HEK293 (cell line): Measurements from ENCODE around the gene RNF31.

Source experiments
- CTCF ChIA-PET: fragments of 350-600 bp; formaldehyde crosslinking; extraction: SDS; loops from one replicate; lab custom pipeline; 2021; ENCODE audit warnings: antibody characterized with exemption; lab: Yijun Ruan, JAX
- POLR2A ChIA-PET: fragments of 300-600 bp; formaldehyde crosslinking; extraction: SDS; loops from one replicate; lab custom pipeline; 2020; ENCODE audit warnings: antibody characterized with exemption, inconsistent platforms; lab: Yijun Ruan, JAX
- H3K27ac ChIP-seq: fragments of 200-500 bp; sonication (Bioruptor generic); 2 replicates; pipeline ENCODE4 v1.5.1; 2014; ENCODE audit warnings: low read depth, low read length, control low read depth, inconsistent platforms; ENCODE audit errors: extremely low read depth
- H3K36me3 ChIP-seq, 2 experiments: fragments of 200-500 bp in 1 of 2; sonication (Bioruptor generic) in 1 of 2; 1 replicate in 1 of 2; 2 replicates in 1 of 2; pipeline ENCODE4 v1.5.1; 2014 to 2017; ENCODE audit warnings: inconsistent platforms in 2 of 2, low read length in 2 of 2; ENCODE audit not compliant: control insufficient read depth in 2 of 2, insufficient read depth in 1 of 2
- H3K4me1 ChIP-seq: fragments of 200-500 bp; sonication (Bioruptor generic); 2 replicates; pipeline ENCODE4 v1.5.1; 2014; ENCODE audit warnings: mild to moderate bottlenecking, low read length, inconsistent platforms; ENCODE audit not compliant: control insufficient read depth, insufficient read depth
- H3K4me3 ChIP-seq: 2 replicates; pipeline ENCODE4 v1.5.1; 2011; ENCODE audit warnings: low read depth, mild to moderate bottlenecking, control low read depth, low read length, moderate library complexity
- H3K9me3 ChIP-seq: fragments of 200-500 bp; sonication (Bioruptor generic); 2 replicates; pipeline ENCODE4 v1.5.1; 2014; ENCODE audit warnings: low read depth, low read length, inconsistent platforms; ENCODE audit not compliant: control insufficient read depth, insufficient read depth
- BCL11B ChIP-seq: fragments of 450-650 bp; formaldehyde crosslinking; IDR thresholded peaks from 2 replicates; pipeline ENCODE4 v1.5.1; 2016; ENCODE audit warnings: low read depth, missing biosample characterization, missing genetic modification characterization
- GLI2 ChIP-seq: fragments of 450-650 bp; formaldehyde crosslinking; IDR thresholded peaks from 2 replicates; pipeline ENCODE4; 2017; ENCODE audit warnings: missing biosample characterization, missing genetic modification characterization, low read depth, borderline replicate concordance
- GLI4 ChIP-seq: fragments of 450-650 bp; formaldehyde crosslinking; IDR thresholded peaks from 2 replicates; pipeline ENCODE4 v1.5.1; 2016; ENCODE audit warnings: missing biosample characterization, missing genetic modification characterization
- KLF10 ChIP-seq: fragments of 450-650 bp; IDR thresholded peaks from 2 replicates; pipeline ENCODE4 v1.5.1; 2018; ENCODE audit warnings: missing biosample characterization, mild to moderate bottlenecking, missing genetic modification characterization
- KLF8 ChIP-seq: fragments of 450-650 bp; formaldehyde crosslinking; IDR thresholded peaks from 2 replicates; pipeline ENCODE4 v1.5.1; 2016; ENCODE audit warnings: missing biosample characterization, missing genetic modification characterization
- SP3 ChIP-seq: fragments of 450-650 bp; formaldehyde crosslinking; IDR thresholded peaks from 2 replicates; pipeline ENCODE4 v1.5.1; 2016; ENCODE audit warnings: missing biosample characterization, missing genetic modification characterization
- ZBTB26 ChIP-seq: fragments of 450-650 bp; formaldehyde crosslinking; optimal IDR thresholded peaks from 2 replicates; pipeline ENCODE3; 2016; ENCODE audit warnings: missing biosample characterization, mild to moderate bottlenecking, missing genetic modification characterization
- ZFP3 ChIP-seq: fragments of 450-650 bp; formaldehyde crosslinking; IDR thresholded peaks from 2 replicates; pipeline ENCODE4 v1.5.1; 2016; ENCODE audit warnings: low read depth, missing biosample characterization, missing genetic modification characterization
- ZFP37 ChIP-seq: fragments of 450-650 bp; formaldehyde crosslinking; IDR thresholded peaks from 2 replicates; pipeline ENCODE4 v1.5.1; 2016; ENCODE audit warnings: missing biosample characterization, missing genetic modification characterization
- ZFP41 ChIP-seq: fragments of 450-650 bp; formaldehyde crosslinking; IDR thresholded peaks from 2 replicates; pipeline ENCODE4 v1.5.1; 2016; ENCODE audit warnings: missing biosample characterization, missing genetic modification characterization, borderline replicate concordance
- ZNF155 ChIP-seq: fragments of 450-650 bp; formaldehyde crosslinking; IDR thresholded peaks from 2 replicates; pipeline ENCODE4 v1.5.1; 2016; ENCODE audit warnings: missing biosample characterization, missing genetic modification characterization
- ZNF16 ChIP-seq: fragments of 450-650 bp; formaldehyde crosslinking; IDR thresholded peaks from 2 replicates; pipeline ENCODE4 v1.5.1; 2016; ENCODE audit warnings: low read depth, missing biosample characterization, missing genetic modification characterization
- ZNF23 ChIP-seq: fragments of 450-650 bp; formaldehyde crosslinking; IDR thresholded peaks from 2 replicates; pipeline ENCODE4 v1.5.1; 2016; ENCODE audit warnings: missing biosample characterization, missing genetic modification characterization, borderline replicate concordance
- ZNF248 ChIP-seq: fragments of 450-650 bp; formaldehyde crosslinking; IDR thresholded peaks from 2 replicates; pipeline ENCODE4 v1.5.1; 2017; ENCODE audit warnings: missing biosample characterization, missing genetic modification characterization
- ZNF26 ChIP-seq: fragments of 450-650 bp; formaldehyde crosslinking; IDR thresholded peaks from 2 replicates; pipeline ENCODE4 v1.5.1; 2016; ENCODE audit warnings: missing biosample characterization, missing genetic modification characterization
- ZNF292 ChIP-seq: fragments of 450-650 bp; formaldehyde crosslinking; IDR thresholded peaks from 2 replicates; pipeline ENCODE4 v1.5.1; 2016; ENCODE audit warnings: low read depth, missing biosample characterization, missing genetic modification characterization, borderline replicate concordance
- ZNF350 ChIP-seq: fragments of 450-650 bp; formaldehyde crosslinking; IDR thresholded peaks from 2 replicates; pipeline ENCODE4 v1.5.0; 2017; ENCODE audit warnings: missing biosample characterization, mild to moderate bottlenecking, missing genetic modification characterization
- ZNF366 ChIP-seq: fragments of 450-650 bp; formaldehyde crosslinking; conservative IDR thresholded peaks from 2 replicates; pipeline ENCODE4 v1.5.1; 2016; ENCODE audit warnings: missing biosample characterization, missing genetic modification characterization
- ZNF416 ChIP-seq: fragments of 450-650 bp; formaldehyde crosslinking; IDR thresholded peaks from 2 replicates; pipeline ENCODE4 v1.5.1; 2016; ENCODE audit warnings: missing biosample characterization, missing genetic modification characterization
- ZNF423 ChIP-seq: fragments of 450-650 bp; formaldehyde crosslinking; IDR thresholded peaks from 2 replicates; pipeline ENCODE4 v1.5.1; 2016; ENCODE audit warnings: missing biosample characterization, missing genetic modification characterization
- ZNF473 ChIP-seq: fragments of 450-650 bp; formaldehyde crosslinking; IDR thresholded peaks from 2 replicates; pipeline ENCODE4 v1.5.1; 2017; ENCODE audit warnings: missing biosample characterization, missing genetic modification characterization
- ZNF571 ChIP-seq: fragments of 450-650 bp; formaldehyde crosslinking; IDR thresholded peaks from 2 replicates; pipeline ENCODE4 v1.5.0; 2017; ENCODE audit warnings: missing biosample characterization, missing genetic modification characterization
- ZNF580 ChIP-seq: fragments of 450-650 bp; formaldehyde crosslinking; IDR thresholded peaks from 2 replicates; pipeline ENCODE4 v1.5.1; 2016; ENCODE audit warnings: missing biosample characterization, missing genetic modification characterization
- ZNF629 ChIP-seq: fragments of 450-650 bp; formaldehyde crosslinking; IDR thresholded peaks from 2 replicates; pipeline ENCODE4 v1.5.1; 2017; ENCODE audit warnings: missing biosample characterization, missing genetic modification characterization
- ZNF707 ChIP-seq: fragments of 450-650 bp; formaldehyde crosslinking; IDR thresholded peaks from 2 replicates; pipeline ENCODE4 v1.5.1; 2016; ENCODE audit warnings: missing biosample characterization, missing genetic modification characterization
- ZNF791 ChIP-seq: fragments of 450-650 bp; formaldehyde crosslinking; IDR thresholded peaks from 2 replicates; pipeline ENCODE4 v1.5.1; 2016; ENCODE audit warnings: missing biosample characterization, missing genetic modification characterization
- TF ChIP-seq, protein P1 (sequence below): fragments of 450-650 bp; formaldehyde crosslinking; IDR thresholded peaks from 2 replicates; pipeline ENCODE4 v1.5.1; 2016; ENCODE audit warnings: missing biosample characterization, missing genetic modification characterization
- TF ChIP-seq, protein P2 (sequence below): fragments of 450-650 bp; formaldehyde crosslinking; IDR thresholded peaks from 2 replicates; pipeline ENCODE4 v1.5.1; 2016; ENCODE audit warnings: missing biosample characterization, missing genetic modification characterization

Gene RNF31

DNA sequence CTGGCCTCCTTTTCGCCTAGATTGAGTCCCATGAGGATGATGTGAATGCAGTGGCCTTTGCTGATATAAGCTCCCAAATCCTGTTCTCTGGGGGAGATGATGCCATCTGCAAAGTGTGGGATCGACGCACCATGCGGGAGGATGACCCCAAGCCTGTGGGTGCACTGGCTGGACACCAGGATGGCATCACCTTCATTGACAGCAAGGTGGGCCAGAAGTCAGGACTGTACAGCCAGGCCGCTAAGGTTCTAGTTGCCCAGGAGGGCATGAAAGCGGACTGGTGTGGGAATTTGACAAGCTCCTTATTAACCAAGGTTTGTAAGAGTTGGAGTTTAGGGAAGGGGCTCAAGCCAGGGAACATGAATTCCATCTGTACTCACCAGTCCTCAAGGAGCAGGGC is 27.6 kb upstream of the RNF31 start:
- ChIA-PET POLR2A (interaction anchor here (8.3 kb wide), 1 partner anchor 19 kb away, joined by 163 read pairs; the partner anchor contains the start of genes EMC9 and PSME1), CTCF (interaction anchor here (1.5 kb wide), 1 partner anchor 10 kb away, joined by 8 read pairs; no protein-coding TSS in a partner anchor)
- no peaks in the 10 kb centered on the region for H3K4me1 ChIP-seq
- peaks cover 10 to 70% of the 10 kb centered on the region in 2 experiments; a peak in 2 of 3 replicates for H3K36me3 ChIP-seq
- no peak overlapping the region for H3K4me3 ChIP-seq
- TF ChIP-seq BCL11B (tag by site-specific recombination) (no peak), GLI4 (no peak), ZNF580 (no peak), KLF8 (tag by site-specific recombination) (no peak), ZNF791 (no peak), ZNF473 (tag by site-specific recombination) (no peak), KLF10 (tag by site-specific recombination) (no peak), ZNF416 (no peak), ZFP41 (tag by site-specific recombination) (no peak), ZNF23 (tag by site-specific recombination) (no peak), ZNF629 (tag by site-specific recombination) (no peak), ZFP3 (tag by site-specific recombination) (no peak), ZNF16 (no peak), ZNF571 (tag by site-specific recombination) (no peak), ZNF292 (tag by site-specific recombination) (no peak), SP3 (tag by site-specific recombination) (no peak), ZNF155 (tag by site-specific recombination) (no peak), ZFP37 (tag by site-specific recombination) (no peak)
- TF ChIP-seq, protein P1, sequence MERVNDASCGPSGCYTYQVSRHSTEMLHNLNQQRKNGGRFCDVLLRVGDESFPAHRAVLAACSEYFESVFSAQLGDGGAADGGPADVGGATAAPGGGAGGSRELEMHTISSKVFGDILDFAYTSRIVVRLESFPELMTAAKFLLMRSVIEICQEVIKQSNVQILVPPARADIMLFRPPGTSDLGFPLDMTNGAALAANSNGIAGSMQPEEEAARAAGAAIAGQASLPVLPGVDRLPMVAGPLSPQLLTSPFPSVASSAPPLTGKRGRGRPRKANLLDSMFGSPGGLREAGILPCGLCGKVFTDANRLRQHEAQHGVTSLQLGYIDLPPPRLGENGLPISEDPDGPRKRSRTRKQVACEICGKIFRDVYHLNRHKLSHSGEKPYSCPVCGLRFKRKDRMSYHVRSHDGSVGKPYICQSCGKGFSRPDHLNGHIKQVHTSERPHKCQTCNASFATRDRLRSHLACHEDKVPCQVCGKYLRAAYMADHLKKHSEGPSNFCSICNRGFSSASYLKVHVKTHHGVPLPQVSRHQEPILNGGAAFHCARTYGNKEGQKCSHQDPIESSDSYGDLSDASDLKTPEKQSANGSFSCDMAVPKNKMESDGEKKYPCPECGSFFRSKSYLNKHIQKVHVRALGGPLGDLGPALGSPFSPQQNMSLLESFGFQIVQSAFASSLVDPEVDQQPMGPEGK (tag by site-specific recombination), result no peak
- TF ChIP-seq, protein P2, sequence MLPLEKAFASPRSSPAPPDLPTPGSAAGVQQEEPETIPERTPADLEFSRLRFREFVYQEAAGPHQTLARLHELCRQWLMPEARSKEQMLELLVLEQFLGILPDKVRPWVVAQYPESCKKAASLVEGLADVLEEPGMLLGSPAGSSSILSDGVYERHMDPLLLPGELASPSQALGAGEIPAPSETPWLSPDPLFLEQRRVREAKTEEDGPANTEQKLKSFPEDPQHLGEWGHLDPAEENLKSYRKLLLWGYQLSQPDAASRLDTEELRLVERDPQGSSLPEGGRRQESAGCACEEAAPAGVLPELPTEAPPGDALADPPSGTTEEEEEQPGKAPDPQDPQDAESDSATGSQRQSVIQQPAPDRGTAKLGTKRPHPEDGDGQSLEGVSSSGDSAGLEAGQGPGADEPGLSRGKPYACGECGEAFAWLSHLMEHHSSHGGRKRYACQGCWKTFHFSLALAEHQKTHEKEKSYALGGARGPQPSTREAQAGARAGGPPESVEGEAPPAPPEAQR (tag by site-specific recombination), result no peak
- TF ChIP-seq, all 188 proteins: peak for 0
- no peaks in the 10 kb centered on the region for H3K9me3 ChIP-seq
- no peak overlapping the region for H3K27ac ChIP-seq

DNA sequence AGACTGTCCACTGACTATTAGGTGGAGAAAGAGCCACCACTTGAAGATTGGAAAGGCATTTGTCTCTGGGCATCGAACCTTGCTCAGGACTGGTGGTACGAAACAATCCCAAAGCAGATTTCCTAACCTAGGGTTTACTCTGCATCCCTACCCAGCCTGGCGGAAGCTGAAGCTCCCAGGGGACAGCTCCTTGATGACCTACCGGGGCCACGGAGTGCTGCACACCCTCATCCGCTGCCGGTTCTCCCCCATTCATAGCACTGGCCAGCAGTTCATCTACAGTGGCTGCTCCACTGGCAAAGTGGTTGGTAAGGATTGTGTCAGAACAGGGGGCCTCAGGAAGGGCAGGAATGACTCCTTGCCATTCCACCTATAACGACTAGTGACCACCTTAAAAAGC is 26.1 kb upstream of the RNF31 start:
- CTCF ChIA-PET, result interaction anchor here (1.4 kb wide), 1 partner anchor 31 kb away, joined by 3 read pairs; no protein-coding TSS in a partner anchor
- Histone ChIP-seq H3K36me3 (peaks cover 10 to 70% of the 10 kb centered on the region in 2 experiments; a peak in 2 of 3 replicates), H3K4me3 (no peak overlapping the region), H3K27ac (no peak overlapping the region), H3K4me1 (no peaks in the 10 kb centered on the region), H3K9me3 (no peaks in the 10 kb centered on the region)
- POLR2A ChIA-PET, result interaction anchor here (8.3 kb wide), 1 partner anchor 17 kb away, joined by 163 read pairs; the partner anchor contains the start of genes EMC9 and PSME1
- TF ChIP-seq ZNF350 (tag by site-specific recombination) (no peak), ZNF26 (tag by site-specific recombination) (no peak), ZNF248 (no peak), SP3 (tag by site-specific recombination) (no peak), ZBTB26 (tag by site-specific recombination) (no peak), ZNF423 (no peak), ZNF366 (tag by site-specific recombination) (no peak), ZNF707 (tag by site-specific recombination) (no peak), GLI2 (tag by site-specific recombination) (no peak)
